Gastrocnemius medialis (tissue), 4 donors: Measurements from ENCODE around the gene LMTK2. TPM values are rescaled to one million over a fixed set of nuclear protein-coding genes. Genes with fewer than 3 reads are reported as not detected.

ENCODE experiments used
- ATAC-seq, 2 donors: fragments of 150-250 bp; one replicate each; pipeline ENCODE4 v1.9.1; 2016
- DNase-seq, 2 donors: peaks; one replicate each; pipeline ENCODE4 v3.0.0-alpha.2; 2019
- H3K27ac ChIP-seq, 4 donors: fragments of 200-600 bp; sonication (generic); 1 replicate in 1 of 4; 2 replicates in 3 of 4; pipeline ENCODE4 v1.5.1; 2016 to 2018; ENCODE audit warnings: mild to moderate bottlenecking in 2 of 4, moderate library complexity in 1 of 4
- H3K27me3 ChIP-seq, 3 donors: fragments of 200-600 bp; sonication (generic) in 2 of 3; 1 replicate in 1 of 3; 2 replicates in 2 of 3; pipeline versions ENCODE4 v1.5.1 to v1.6.0; 2016 to 2019; ENCODE audit warnings: mild to moderate bottlenecking in 1 of 3, moderate library complexity in 1 of 3
- H3K36me3 ChIP-seq, 2 donors: fragments of 200-600 bp; sonication (generic) in 1 of 2; one replicate each; pipeline ENCODE4 v1.5.1; 2017 to 2018
- H3K4me1 ChIP-seq, 2 donors: fragments of 200-600 bp; sonication (generic) in 1 of 2; one replicate each; pipeline ENCODE4 v1.5.1; 2016 to 2017; ENCODE audit warnings: mild to moderate bottlenecking in 2 of 2
- H3K4me3 ChIP-seq, 4 donors: fragments of 200-600 bp; sonication (generic) in 3 of 4; 1 replicate in 1 of 4; 2 replicates in 3 of 4; pipeline ENCODE4 v1.5.1; 2016 to 2019; ENCODE audit warnings: mild to moderate bottlenecking in 2 of 4
- H3K9me3 ChIP-seq, 3 donors: fragments of 200-600 bp; sonication (generic) in 2 of 3; 1 replicate in 1 of 3; 2 replicates in 2 of 3; pipeline ENCODE4 v1.5.1; 2016 to 2019
- CTCF ChIP-seq, 5 experiments: fragments of 450-650 bp in 3 of 5; fragments of 200-600 bp in 2 of 5; sonication (generic) in 2 of 5; IDR thresholded peaks in 4 of 5; conservative IDR thresholded peaks in 1 of 5; 1 replicate in 4 of 5; 2 replicates in 1 of 5; pipeline ENCODE4 v1.5.1; 2016 to 2019; ENCODE audit warnings: antibody characterized with exemption in 5 of 5, mild to moderate bottlenecking in 3 of 5, moderate library complexity in 3 of 5
- POLR2A ChIP-seq, 2 donors: fragments of 450-650 bp; IDR thresholded peaks; one replicate each; pipeline ENCODE4 v1.6.1; 2017; ENCODE audit warnings: antibody characterized with exemption in 2 of 2, mild to moderate bottlenecking in 2 of 2, moderate library complexity in 2 of 2
- in situ Hi-C, 4 donors: fragments of 200-750 bp; cut with MboI; loops; one replicate each; pipeline versions ENCODE4 v1.15.0 to v1.8.0; 2017; ENCODE audit warnings: low sequenced_read_pairs in 4 of 4
- intact Hi-C: fragments of 100-400 bp; cut with DNase I; formaldehyde crosslinking; loops from one replicate; pipeline ENCODE4 v1.15.1; 2023; ENCODE audit warnings: low total_unique reads
- total RNA-seq, 4 donors: library from RNA; depleted of rRNA; stranded (reverse); fragments of >200 nt; gene quantifications; one replicate each; pipeline versions ENCODE4 v1.1.0 to v1.2.3, GENCODE V29; 2016

LMTK2 gene
- total RNA-seq, 4 donors from 2014 or later = 10.8 to 44.2 (median 17.7) TPM

- Histone ChIP-seq H3K4me1 (peaks cover 23 to 34% of the 10 kb centered on the region in 2 donors), H3K27me3 (no peaks in the 10 kb centered on the region), H3K36me3 (no peaks in the 10 kb centered on the region), H3K9me3 (no peaks in the 10 kb centered on the region), H3K27ac (peak overlapping the region in 1 of 4 donors; percentile 84), H3K4me3 (peak overlapping the region in 1 of 4 donors; percentile 90)
- intact Hi-C loops (loop anchor here (1.0 to 5.0 kb wide), 2 partner anchors 62 to 146 kb away; partner anchors contain the start of gene TECPR1), in situ Hi-C loops (loop anchor here in 2 of 4 donors (25.0 kb wide), 2 partner anchors 131 to 156 kb away; partner anchors contain the start of gene TECPR1 (in 1 of the 2))
- no peak for TF ChIP-seq POLR2A (IDR thresholded peaks at IDR 0.05)
- no peak for TF ChIP-seq CTCF (IDR thresholded peaks at IDR 0.05 in 4 of 5, conservative IDR thresholded peaks at IDR 0.05 in 1 of 5)
- DNase-seq = no peak
- peak in 1 of 2 donors; percentile 8 for ATAC-seq
These were observed 619 bp upstream of the LMTK2 start for GRCh38 chr7:98105942-98106544.

- intact Hi-C loops = loop anchor here (5.0 kb wide), 1 partner anchor 145 kb away; the partner anchor contains the start of gene TECPR1
- TF ChIP-seq CTCF (IDR thresholded peaks at IDR 0.05 in 4 of 5, conservative IDR thresholded peaks at IDR 0.05 in 1 of 5) (no peak), POLR2A (IDR thresholded peaks at IDR 0.05) (no peak)
- no peaks in the 10 kb centered on the region for H3K36me3 ChIP-seq
- DNase-seq (no peak), ATAC-seq (peak; percentile 4 to 18)
- peak overlapping the region; percentile 84 to 93 (median 87) for H3K27ac ChIP-seq
- H3K27me3 ChIP-seq = no peaks in the 10 kb centered on the region
- in situ Hi-C loops = loop anchor here in 2 of 4 donors (25.0 kb wide), 2 partner anchors 130 to 155 kb away; partner anchors contain the start of gene TECPR1 (in 1 of the 2)
- peak overlapping the region; percentile 81 to 98 (median 87) for H3K4me3 ChIP-seq
- H3K4me1 ChIP-seq = peaks cover 29 to 34% of the 10 kb centered on the region in 2 donors
- no peaks in the 10 kb centered on the region for H3K9me3 ChIP-seq
These were observed 655 bp downstream of the LMTK2 start for GRCh38 chr7:98107313-98107721.

- no peaks in the 10 kb centered on the region for H3K9me3 ChIP-seq
- no peak for ATAC-seq
- H3K27me3 ChIP-seq = no peaks in the 10 kb centered on the region
- intact Hi-C loops = no loop called here
- TF ChIP-seq POLR2A (IDR thresholded peaks at IDR 0.05) = no peak
- no peak for TF ChIP-seq CTCF (IDR thresholded peaks at IDR 0.05 in 4 of 5, conservative IDR thresholded peaks at IDR 0.05 in 1 of 5)
- no peak overlapping the region for H3K4me3 ChIP-seq
- H3K27ac ChIP-seq = peak overlapping the region; percentile 0 to 33 (median 12)
- H3K4me1 ChIP-seq = peaks cover 29 to 34% of the 10 kb centered on the region in 2 donors
- H3K36me3 ChIP-seq = no peaks in the 10 kb centered on the region
- DNase-seq = no peak
- in situ Hi-C loops = loop anchor here in 3 of 4 donors (5.0 to 25.0 kb wide), 3 partner anchors 52 to 152 kb away; partner anchors contain the start of gene TECPR1 (in 1 of the 3)
These were observed 3.8 kb downstream of the LMTK2 start for GRCh38 chr7:98110249-98111022.

GRCh38 chr7:98112077-98112476 is 5.4 kb downstream of the LMTK2 start:
- H3K4me3 ChIP-seq = no peak overlapping the region
- H3K4me1 ChIP-seq = peaks cover 29 to 30% of the 10 kb centered on the region in 2 donors
- H3K27ac ChIP-seq = no peak overlapping the region
- no peak for DNase-seq
- no peaks in the 10 kb centered on the region for H3K9me3 ChIP-seq
- in situ Hi-C loops = loop anchor here in 3 of 4 donors (5.0 to 25.0 kb wide), 3 partner anchors 50 to 150 kb away; partner anchors contain the start of gene TECPR1 (in 1 of the 3)
- no peaks in the 10 kb centered on the region for H3K27me3 ChIP-seq
- H3K36me3 ChIP-seq = no peaks in the 10 kb centered on the region
- intact Hi-C loops = no loop called here
- ATAC-seq = no peak
- TF ChIP-seq CTCF (IDR thresholded peaks at IDR 0.05 in 4 of 5, conservative IDR thresholded peaks at IDR 0.05 in 1 of 5) (no peak), POLR2A (IDR thresholded peaks at IDR 0.05) (no peak)
